A549 (cell line): Measurements from ENCODE around the gene CNTNAP5. TPM values are rescaled to one million over a fixed set of nuclear protein-coding genes. Genes with fewer than 3 reads are reported as not detected.

Source experiments
- ATAC-seq, 2 experiments: fragments of 200-7000 bp in 1 of 2; fragments of >200 bp in 1 of 2; cut with Nextera tagmentation in 1 of 2; cut with Tn5 transposase in 1 of 2; 3 replicates each; pipeline versions ENCODE4 v1.8.0 to v1.9.1; 2018 to 2020; ENCODE audit warnings: mild to moderate bottlenecking in 1 of 2, moderate library complexity in 1 of 2
- CTCF ChIA-PET: fragments of 300-600 bp; sonication (Branson Sonifier 250); formaldehyde crosslinking; extraction: SDS; loops from one replicate; lab custom pipeline; 2021; ENCODE audit warnings: antibody characterized with exemption, inconsistent platforms; lab: Yijun Ruan, JAX
- POLR2A ChIA-PET: fragments of 350-600 bp; formaldehyde crosslinking; extraction: SDS; loops from one replicate; lab custom pipeline; 2021; ENCODE audit warnings: antibody characterized with exemption, inconsistent platforms; lab: Yijun Ruan, JAX
- DNase-seq, 2 experiments: peaks; one replicate each; pipeline versions ENCODE4 v3.0.0 to v3.0.0-alpha.2; 2011 to 2016; ENCODE audit warnings: low read depth in 1 of 2, low spot score in 1 of 2
- FAIRE-seq: peaks from 2 replicates; lab custom pipeline; 2011; peaks lifted over from hg19 to GRCh38; lab: Jason Lieb, UNC
- H3K27ac ChIP-seq, 2 experiments: fragments of >200 bp; sonication (Bioruptor Twin); formaldehyde crosslinking; 3 replicates each; pipeline ENCODE4 v1.5.1; 2016 to 2017
- H3K4me1 ChIP-seq: fragments of >200 bp; sonication (Bioruptor Twin); formaldehyde crosslinking; 3 replicates; pipeline ENCODE4 v1.6.1; 2016
- H3K4me2 ChIP-seq: fragments of >200 bp; sonication (Bioruptor Twin); formaldehyde crosslinking; 3 replicates; pipeline ENCODE4 v1.6.1; 2016
- H3K4me3 ChIP-seq: fragments of >200 bp; sonication (Bioruptor Twin); formaldehyde crosslinking; 3 replicates; pipeline ENCODE4 v1.5.1; 2016
- H3K9me3 ChIP-seq: fragments of >200 bp; sonication (Bioruptor Twin); formaldehyde crosslinking; 3 replicates; pipeline ENCODE4 v1.6.1; 2016
- ATOH8 ChIP-seq: fragments of 250-450 bp; sonication (Bioruptor Pico); IDR thresholded peaks from 2 replicates; pipeline ENCODE4 v1.5.0; 2020; ENCODE audit warnings: low read depth, mild to moderate bottlenecking, moderate library complexity
- CEBPB ChIP-seq, 2 experiments: fragments of >200 bp in 1 of 2; sonication (Bioruptor Twin) in 1 of 2; formaldehyde crosslinking in 1 of 2; IDR thresholded peaks; 2 replicates each; pipeline ENCODE4 v1.6.1; 2012 to 2016
- CHD2 ChIP-seq: fragments of 150-350 bp; IDR thresholded peaks from 2 replicates; pipeline ENCODE4 v1.6.1; 2014; ENCODE audit warnings: low read length; ENCODE audit not compliant: partially characterized antibody
- CTCF ChIP-seq: fragments of >200 bp; sonication (Bioruptor Twin); formaldehyde crosslinking; IDR thresholded peaks from 3 replicates; pipeline ENCODE4 v1.5.1; 2016
- ELK1 ChIP-seq: fragments of 150-350 bp; IDR thresholded peaks from 2 replicates; pipeline ENCODE4 v1.6.1; 2014; ENCODE audit warnings: low read depth, mild to moderate bottlenecking, low read length
- EP300 ChIP-seq, 2 experiments: fragments of >200 bp; sonication (Bioruptor Twin); formaldehyde crosslinking; IDR thresholded peaks; 2 replicates in 1 of 2; 3 replicates in 1 of 2; pipeline ENCODE4 v1.6.1; 2016 to 2017
- ESRRA ChIP-seq: fragments of 150-350 bp; IDR thresholded peaks from 2 replicates; pipeline ENCODE4 v1.6.1; 2014; ENCODE audit warnings: mild to moderate bottlenecking, low read length, borderline replicate concordance
- HES2 ChIP-seq: fragments of >200 bp; sonication (Bioruptor Twin); formaldehyde crosslinking; IDR thresholded peaks from 2 replicates; pipeline ENCODE4 v1.6.1; 2016
- HOXA7 ChIP-seq: fragments of 250-450 bp; sonication (Bioruptor Pico); IDR thresholded peaks from 2 replicates; pipeline ENCODE4 v1.5.0; 2020; ENCODE audit warnings: mild to moderate bottlenecking, moderate library complexity
- HOXB5 ChIP-seq: fragments of 250-450 bp; sonication (Bioruptor Pico); IDR thresholded peaks from 2 replicates; pipeline ENCODE4 v1.5.0; 2020; ENCODE audit warnings: mild to moderate bottlenecking, moderate library complexity
- KDM5A ChIP-seq: fragments of 200-600 bp; sonication (generic); IDR thresholded peaks from 2 replicates; pipeline ENCODE4 v1.6.1; 2016; ENCODE audit warnings: antibody characterized with exemption, mild to moderate bottlenecking
- MYC ChIP-seq: IDR thresholded peaks from 2 replicates; pipeline ENCODE4 v1.6.1; 2012; ENCODE audit warnings: mild to moderate bottlenecking, inconsistent platforms, low read length, improper control_type of control experiment, borderline replicate concordance
- NPAS2 ChIP-seq: fragments of 250-450 bp; sonication (Bioruptor Pico); IDR thresholded peaks from 2 replicates; pipeline ENCODE4 v1.8.0; 2022; ENCODE audit warnings: mild to moderate bottlenecking, moderate library complexity, borderline replicate concordance
- PBX3 ChIP-seq: IDR thresholded peaks from 2 replicates; pipeline ENCODE4 v1.6.1; 2012
- POLR2AphosphoS2 ChIP-seq: conservative IDR thresholded peaks from 2 replicates; pipeline ENCODE4 v1.6.1; 2012; ENCODE audit warnings: low read length, improper control_type of control experiment, inconsistent platforms
- RNF2 ChIP-seq: fragments of 200-600 bp; sonication (generic); IDR thresholded peaks from 2 replicates; pipeline ENCODE4 v1.6.1; 2016; ENCODE audit warnings: low read depth, mild to moderate bottlenecking, antibody characterized with exemption, moderate library complexity, borderline replicate concordance
- SMC3 ChIP-seq: fragments of >200 bp; sonication (Bioruptor Twin); formaldehyde crosslinking; IDR thresholded peaks from 3 replicates; pipeline ENCODE4 v1.6.1; 2018; ENCODE audit warnings: inconsistent platforms
- TP53 ChIP-seq: fragments of 250-450 bp; sonication (Bioruptor Pico); IDR thresholded peaks from 2 replicates; pipeline ENCODE4 v1.5.0; 2021; ENCODE audit warnings: mild to moderate bottlenecking, moderate library complexity
- USF2 ChIP-seq: fragments of 450-650 bp; IDR thresholded peaks from 2 replicates; pipeline ENCODE4 v1.6.1; 2014; ENCODE audit warnings: antibody characterized with exemption
- ZFP36 ChIP-seq: fragments of 450-650 bp; IDR thresholded peaks from 2 replicates; pipeline ENCODE4 v1.6.1; 2014; ENCODE audit warnings: borderline replicate concordance; ENCODE audit not compliant: partially characterized antibody
- ZSCAN20 ChIP-seq: fragments of 250-450 bp; sonication (Bioruptor Pico); IDR thresholded peaks from 2 replicates; pipeline ENCODE4 v1.8.0; 2022; ENCODE audit warnings: mild to moderate bottlenecking, moderate library complexity
- WGBS: methylation state at CpG from one replicate; pipeline ENCODE4 v1.1.6; 2017; ENCODE audit errors: missing lambda C conversion rate; 5-methylcytosine and 5-hydroxymethylcytosine counted together
- polyA plus RNA-seq, 4 experiments: library from polyadenylated mRNA; depleted of rRNA in 3 of 4; stranded (reverse); fragments of >200 nt; fragmentation: RNase III in 1 of 4; extraction: RNeasy Plus Mini Kit Qiagen cat#74134 plus additional on column Dnase treatment in 1 of 4; gene quantifications; 2 replicates in 3 of 4; 3 replicates in 1 of 4; pipeline ENCODE4 v1.2.3, GENCODE V29; 2011 to 2017

Gene CNTNAP5
- polyA plus RNA-seq, 2 of the 4 experiments (the other 2 are of a cell fraction), result not detected

- ATAC-seq, result no peak
- POLR2A ChIA-PET, result no interaction called here
- Histone ChIP-seq H3K9me3 (no peaks in the 10 kb centered on the region), H3K4me3 (no peak overlapping the region)
- TF ChIP-seq ELK1, result no peak
- TF ChIP-seq, all 56 proteins: peak for 0
- CTCF ChIA-PET, result no interaction called here
- Histone ChIP-seq H3K4me1 (no peaks in the 10 kb centered on the region), H3K4me2 (no peak overlapping the region), H3K27ac (no peak overlapping the region)
- FAIRE-seq (no peak), DNase-seq (no peak)
- WGBS, result 3% methylated on average over 7 of the region's 7 CpGs
Observed at GRCh38 chr2:124533226-124533954, 508.3 kb downstream of the CNTNAP5 start.

GRCh38 chr2:124534028-124534427 is 508.9 kb downstream of the CNTNAP5 start:
- ATAC-seq (no peak), FAIRE-seq (no peak)
- Histone ChIP-seq H3K9me3 (no peaks in the 10 kb centered on the region), H3K4me3 (no peak overlapping the region), H3K4me2 (no peak overlapping the region), H3K27ac (no peak overlapping the region), H3K4me1 (no peaks in the 10 kb centered on the region)
- CTCF ChIA-PET, result no interaction called here
- POLR2A ChIA-PET, result no interaction called here
- TF ChIP-seq NPAS2 (CRISPR knock-in tag), result no peak
- no peak for TF ChIP-seq ZFP36
- no peak for TF ChIP-seq TP53
- TF ChIP-seq RNF2, result no peak
- no peak for TF ChIP-seq POLR2AphosphoS2
- TF ChIP-seq EP300 (IDR thresholded peaks at IDR 0.05), result no peak
- no peak for TF ChIP-seq KDM5A
- no peak for TF ChIP-seq HES2
- TF ChIP-seq MYC, result no peak
- no peak for TF ChIP-seq CEBPB (IDR thresholded peaks at IDR 0.05)
- no peak for TF ChIP-seq HOXA7 (CRISPR knock-in tag)
- TF ChIP-seq CHD2, result no peak
- no peak for TF ChIP-seq CTCF
- no peak for TF ChIP-seq PBX3
- TF ChIP-seq HOXB5 (CRISPR knock-in tag), result no peak
- TF ChIP-seq SMC3, result no peak
- TF ChIP-seq ATOH8 (CRISPR knock-in tag), result no peak
- no peak for TF ChIP-seq ESRRA
- TF ChIP-seq ZSCAN20, result no peak
- no peak for TF ChIP-seq USF2
- TF ChIP-seq, all 56 proteins: peak for 0
- 49% methylated on average over 2 of the region's 2 CpGs for WGBS
- no peak for DNase-seq
